NCI-H1417 treated with DMSO at 0.1 percent for 48 hours (cell line): Measurements from ENCODE around the gene EXTL1.

Source experiments
- DNase-seq: peaks from one replicate; lab custom pipeline; 2025; lab: John Stamatoyannopoulos, UW

Gene EXTL1

DNA sequence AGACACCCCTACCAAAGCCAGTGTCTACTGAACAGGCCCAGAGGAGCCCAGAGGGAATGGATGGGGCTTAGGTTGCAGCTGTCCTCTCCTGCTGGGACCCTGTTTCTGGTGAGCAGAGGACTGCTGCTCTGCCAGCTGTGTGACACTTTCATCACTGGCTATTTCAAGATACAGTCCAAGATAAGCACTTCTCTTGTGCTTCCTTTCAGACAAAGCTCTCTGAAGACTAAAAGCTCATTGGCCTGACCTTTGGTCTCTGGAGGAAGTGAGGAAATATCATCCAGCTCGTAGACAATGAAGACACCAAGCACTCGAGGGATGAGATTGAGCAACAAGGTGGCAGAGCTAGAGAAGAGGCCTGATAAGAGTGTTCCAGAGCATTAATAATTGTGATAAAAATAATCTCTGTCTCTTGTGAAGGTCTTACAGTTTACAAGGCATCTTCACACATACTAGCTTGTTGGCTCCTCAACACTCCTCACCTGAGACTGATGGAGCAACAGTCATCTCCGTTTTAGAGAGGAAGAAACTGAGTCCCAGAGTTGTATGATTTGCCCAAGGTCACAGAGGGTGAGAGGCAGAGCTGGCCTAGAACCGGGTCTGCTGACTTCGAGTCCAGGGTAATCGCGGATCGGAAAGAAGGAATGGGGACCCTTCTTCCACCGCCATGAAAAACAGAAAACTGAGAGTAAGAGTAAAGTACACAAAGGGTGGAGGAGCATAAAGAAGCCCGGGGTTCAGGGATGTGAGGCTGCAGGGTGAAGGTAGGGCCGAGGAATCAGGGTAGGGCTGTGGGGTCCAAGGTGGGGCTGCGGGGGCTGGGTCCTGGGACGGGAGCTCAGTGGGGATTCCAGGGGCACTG is 24.4 kb upstream of the EXTL1 start:
- no peak for DNase-seq

- peak; percentile 95 for DNase-seq
Measured at GRCh38 chr1:25997828-25998761, 23.5 kb upstream of the EXTL1 start, which contains the start of gene PAFAH2. PAFAH2 (minus strand) TSS chr1:25998063; CDS start chr1:25990816, 7,247 bp downstream.

GRCh38 chr1:25999041-25999800 is 22.4 kb upstream of the EXTL1 start:
- DNase-seq = no peak

GRCh38 chr1:26003262-26003661 is 18.3 kb upstream of the EXTL1 start:
- no peak for DNase-seq

DNA sequence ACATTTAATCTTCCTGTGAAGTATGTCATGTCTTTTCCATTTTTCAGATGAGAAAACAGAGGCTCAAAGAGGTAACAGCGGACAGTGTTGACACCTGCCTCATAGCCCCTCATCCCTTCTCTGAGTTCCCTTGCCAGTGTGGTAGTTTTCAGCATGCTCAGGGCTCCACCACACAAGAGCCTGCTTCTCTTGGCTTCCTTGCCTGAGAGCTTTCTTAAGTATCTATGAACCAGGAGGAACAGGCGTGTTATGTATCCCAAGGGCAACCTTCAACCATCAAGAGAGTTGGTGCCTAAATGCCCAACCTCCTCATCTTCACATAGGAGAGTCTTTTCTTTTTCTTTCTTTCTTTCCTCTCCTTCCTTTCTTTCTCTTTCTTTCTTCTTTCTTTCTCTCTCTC is 17.8 kb upstream of the EXTL1 start:
- DNase-seq = no peak

GRCh38 chr1:26005434-26006105 is 16.0 kb upstream of the EXTL1 start:
- DNase-seq = no peak

GRCh38 chr1:26006710-26007109 is 14.9 kb upstream of the EXTL1 start:
- DNase-seq = no peak

- DNase-seq = no peak
Measured at GRCh38 chr1:26009796-26010447, 11.7 kb upstream of the EXTL1 start.

DNA sequence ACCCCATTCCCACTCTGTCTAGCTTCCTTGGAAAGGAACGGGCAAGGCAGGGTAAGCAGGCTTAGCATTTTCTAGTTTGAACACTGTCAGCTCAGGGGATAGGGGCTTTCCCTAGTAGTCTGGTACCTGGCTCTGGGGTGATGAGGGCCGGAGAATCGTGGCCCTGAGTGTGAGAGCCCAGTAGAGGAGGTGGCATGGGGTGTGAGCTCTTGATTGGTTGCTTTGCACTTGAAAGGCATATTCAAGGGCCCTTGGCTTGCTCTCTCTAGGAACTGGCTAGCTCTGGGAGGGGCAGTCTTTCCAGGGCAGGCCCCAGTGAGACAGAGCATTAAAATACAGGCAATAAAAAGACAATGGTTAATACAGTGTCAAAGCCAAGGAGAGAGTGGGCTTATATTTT is 10.8 kb upstream of the EXTL1 start:
- DNase-seq = no peak

- no peak for DNase-seq
Measured at GRCh38 chr1:26012864-26013263, 8.7 kb upstream of the EXTL1 start.

DNA sequence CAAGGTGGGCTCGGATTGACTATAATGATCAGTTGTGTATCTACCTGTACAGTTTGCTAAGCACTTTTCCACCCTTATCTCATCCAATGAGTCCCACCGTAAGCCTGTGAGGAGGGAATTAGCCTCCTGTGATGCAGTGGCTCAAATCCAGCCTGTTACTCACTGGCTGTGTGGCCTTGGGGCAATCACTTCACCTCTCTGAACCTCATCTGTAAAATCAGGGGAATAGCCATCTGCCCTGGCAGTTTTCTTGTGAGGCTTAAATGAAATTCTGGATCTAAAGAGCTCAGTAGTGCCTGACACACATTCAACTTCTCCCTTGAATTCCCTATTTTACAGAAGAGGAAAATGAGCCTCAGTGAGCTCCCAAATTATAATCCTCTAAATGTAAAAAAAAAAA is 7.4 kb upstream of the EXTL1 start:
- DNase-seq = no peak

DNA sequence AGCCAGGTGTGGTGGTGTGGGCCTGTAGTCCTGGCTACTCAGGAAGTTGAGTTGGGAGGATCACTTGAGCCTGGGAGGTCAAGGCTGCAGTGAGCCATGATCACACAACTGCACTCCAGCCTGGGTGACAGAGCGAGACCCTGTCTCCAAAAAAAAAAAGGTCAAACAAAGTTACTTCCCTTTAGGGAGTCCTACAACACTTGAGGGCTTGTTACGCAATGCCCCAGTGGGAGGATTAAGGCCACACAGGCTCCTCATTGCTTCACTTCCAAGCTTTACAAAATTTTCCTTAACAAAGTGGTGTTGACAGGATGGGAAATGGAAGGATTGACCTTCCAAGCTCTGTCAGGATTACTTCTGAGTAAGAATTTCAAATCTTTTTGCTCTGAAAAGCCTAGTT is 6.2 kb upstream of the EXTL1 start:
- DNase-seq = no peak

- DNase-seq = no peak
Measured at GRCh38 chr1:26016258-26016952, 5.2 kb upstream of the EXTL1 start.

GRCh38 chr1:26016953-26017545 is 4.5 kb upstream of the EXTL1 start:
- DNase-seq = no peak

DNA sequence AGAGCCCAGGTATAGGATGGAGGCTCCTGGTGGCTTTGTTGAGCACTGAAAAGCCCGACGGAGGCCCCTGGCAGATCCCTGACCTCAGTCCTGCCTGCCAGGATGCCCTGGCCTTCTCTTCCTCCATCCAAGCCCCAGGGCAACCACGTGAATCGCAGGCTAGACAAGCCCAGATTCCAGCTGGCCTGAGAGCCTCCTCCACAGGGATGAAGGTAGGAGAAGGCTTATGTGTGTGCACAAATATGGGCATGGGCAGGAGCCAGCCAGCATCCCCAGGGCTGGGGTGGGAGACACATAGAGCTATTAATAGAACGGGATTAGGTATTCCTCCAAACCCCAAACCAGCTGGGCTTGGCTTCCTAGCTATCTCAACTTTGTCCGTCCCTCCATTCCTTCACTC is 4.0 kb upstream of the EXTL1 start:
- no peak for DNase-seq

GRCh38 chr1:26019641-26020315 is 1.8 kb upstream of the EXTL1 start:
- DNase-seq = no peak

- DNase-seq = no peak
Measured at GRCh38 chr1:26020330-26020768, 1.2 kb upstream of the EXTL1 start.

- DNase-seq = no peak
Measured at GRCh38 chr1:26020941-26021646, 481 bp upstream of the EXTL1 start.

DNA sequence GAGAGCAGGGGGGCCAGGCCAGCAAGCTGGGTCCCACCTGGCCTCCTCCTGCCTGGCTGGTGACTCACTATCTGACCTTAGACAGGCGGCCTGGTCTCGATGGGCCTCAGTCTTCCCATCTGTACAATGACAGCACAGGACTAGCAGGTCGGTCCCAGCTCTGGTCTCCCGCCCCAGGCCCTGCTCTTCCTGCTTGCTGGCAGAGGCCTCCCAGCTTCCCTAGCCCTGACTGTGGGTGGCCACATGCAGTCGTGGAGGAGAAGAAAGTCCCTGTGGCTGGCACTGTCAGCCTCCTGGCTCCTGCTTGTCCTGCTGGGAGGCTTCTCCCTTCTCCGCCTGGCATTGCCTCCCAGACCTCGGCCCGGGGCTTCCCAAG is 817 bp downstream of the EXTL1 start:
- DNase-seq = no peak
